B cell (primary cell): ENCODE measurements around the gene RELCH. TPM values are rescaled to one million over a fixed set of nuclear protein-coding genes. Genes with fewer than 3 reads are reported as not detected.

Experiments
- ATAC-seq: fragments of 200-7000 bp; cut with Tn5 transposase; one replicate; pipeline ENCODE4 v1.10.0; 2021; ENCODE audit warnings: low read depth, mild to moderate bottlenecking, moderate number of reproducible peaks, moderate library complexity
- CTCF ChIA-PET: fragments of 350-600 bp; sonication (Branson Sonifier 250); formaldehyde crosslinking; loops from one replicate; lab custom pipeline; 2021; ENCODE audit warnings: antibody characterized with exemption, inconsistent platforms; lab: Charles Lee
- POLR2A ChIA-PET: fragments of 350-600 bp; sonication (Branson Sonifier 250); formaldehyde crosslinking; loops from one replicate; lab custom pipeline; 2021; ENCODE audit warnings: antibody characterized with exemption; lab: Charles Lee
- DNase-seq: peaks from one replicate; pipeline ENCODE4 v3.0.0; 2013
- H2AFZ ChIP-seq: 2 replicates; pipeline ENCODE4 v1.6.1; 2012; ENCODE audit warnings: mild to moderate bottlenecking, low read depth, low read length; ENCODE audit not compliant: insufficient read depth, poor library complexity, severe bottlenecking
- H3K27ac ChIP-seq, 2 donors: 1 replicate in 1 of 2; 2 replicates in 1 of 2; pipeline ENCODE4 v1.5.1; 2012 to 2013; ENCODE audit warnings: low read length in 2 of 2, mild to moderate bottlenecking in 2 of 2, moderate library complexity in 1 of 2
- H3K27me3 ChIP-seq, 4 experiments: fragments of 200-600 bp in 1 of 4; sonication (generic) in 1 of 4; replicated peaks in 1 of 4; 1 replicate in 2 of 4; 2 replicates in 2 of 4; pipeline versions ENCODE4 v1.6.1 to v1.7.0; 2013 to 2016; ENCODE audit warnings: low read length in 3 of 4, mild to moderate bottlenecking in 2 of 4, mixed read lengths in 1 of 4, moderate library complexity in 1 of 4; ENCODE audit not compliant: insufficient read depth in 4 of 4, control insufficient read depth in 3 of 4; ENCODE audit errors: control extremely low read depth in 1 of 4
- H3K36me3 ChIP-seq, 2 experiments: replicated peaks in 1 of 2; 1 replicate in 1 of 2; 2 replicates in 1 of 2; pipeline versions ENCODE4 v1.6.1 to v1.7.1; 2013; ENCODE audit warnings: low read length in 1 of 2; ENCODE audit not compliant: insufficient read depth in 2 of 2, control insufficient read depth in 1 of 2; ENCODE audit errors: control extremely low read depth in 1 of 2, extremely low read depth in 1 of 2
- H3K4me1 ChIP-seq, 2 donors: fragments of 200-600 bp in 1 of 2; sonication (generic) in 1 of 2; 1 replicate in 1 of 2; 2 replicates in 1 of 2; pipeline versions ENCODE4 v1.5.1 to v1.6.1; 2013 to 2017; ENCODE audit warnings: low read length in 2 of 2; ENCODE audit not compliant: control insufficient read depth in 2 of 2, insufficient read depth in 2 of 2
- H3K4me2 ChIP-seq: replicated peaks from 2 replicates; pipeline ENCODE3; 2012; ENCODE audit warnings: mild to moderate bottlenecking, low read depth, low read length; ENCODE audit not compliant: poor library complexity, severe bottlenecking
- H3K4me3 ChIP-seq, 5 experiments: fragments of 200-600 bp in 1 of 5; sonication (generic) in 1 of 5; 1 replicate in 3 of 5; 2 replicates in 2 of 5; pipeline versions ENCODE4 v1.5.1 to v1.7.0; 2011 to 2016; ENCODE audit warnings: low read length in 4 of 5, mild to moderate bottlenecking in 4 of 5, low read depth in 2 of 5, control low read depth in 1 of 5, moderate library complexity in 1 of 5; ENCODE audit not compliant: insufficient read depth in 1 of 5; ENCODE audit errors: control extremely low read depth in 1 of 5, extremely low read depth in 1 of 5
- H3K79me2 ChIP-seq: fragments of 200-600 bp; sonication (generic); one replicate; pipeline ENCODE4 v1.6.0; 2016; ENCODE audit warnings: low read length; ENCODE audit not compliant: control insufficient read depth, insufficient read depth
- H3K9ac ChIP-seq: fragments of 200-600 bp; sonication (generic); 2 replicates; pipeline ENCODE4 v1.6.1; 2017; ENCODE audit warnings: mild to moderate bottlenecking, low read length, moderate library complexity
- H3K9me3 ChIP-seq, 3 donors: one replicate each; pipeline versions ENCODE4 v1.6.1 to v1.7.1; 2013; ENCODE audit warnings: low read length in 2 of 3; ENCODE audit not compliant: control insufficient read depth in 2 of 3, insufficient read depth in 1 of 3; ENCODE audit errors: control extremely low read depth in 1 of 3
- H4K20me1 ChIP-seq: 2 replicates; pipeline ENCODE4 v1.6.0; 2012; ENCODE audit warnings: mild to moderate bottlenecking, low read length; ENCODE audit not compliant: insufficient read depth, control insufficient read depth, poor library complexity, severe bottlenecking
- H3K27ac Mint-ChIP-seq: one replicate; pipeline ENCODE4 v1.8.0; 2021; ENCODE audit warnings: mixed read lengths
- H3K27me3 Mint-ChIP-seq: one replicate; pipeline ENCODE4 v1.8.0; 2021; ENCODE audit warnings: mixed read lengths
- H3K4me1 Mint-ChIP-seq: one replicate; pipeline ENCODE4 v1.8.0; 2021; ENCODE audit warnings: mixed read lengths
- H3K4me3 Mint-ChIP-seq: one replicate; pipeline ENCODE4 v1.8.0; 2021; ENCODE audit warnings: mixed read lengths
- H3K9me3 Mint-ChIP-seq: one replicate; pipeline ENCODE4 v1.8.0; 2022; ENCODE audit warnings: mixed read lengths; ENCODE audit not compliant: insufficient read depth
- CTCF ChIP-seq: fragments of 200-600 bp; IDR thresholded peaks from one replicate; pipeline ENCODE4 v1.8.0; 2022; ENCODE audit warnings: antibody characterized with exemption, mild to moderate bottlenecking
- EZH2 ChIP-seq: IDR thresholded peaks from 2 replicates; pipeline ENCODE4 v1.6.1; 2012; ENCODE audit warnings: borderline replicate concordance, low read depth, mild to moderate bottlenecking, moderate library complexity, low read length; ENCODE audit not compliant: insufficient read depth, poor library complexity, severe bottlenecking
- WGBS: methylation state at CpG from one replicate; pipeline ENCODE4 v1.1.5; 2013; ENCODE audit warnings: missing lambda C conversion rate; ENCODE audit not compliant: insufficient coverage; 5-methylcytosine and 5-hydroxymethylcytosine counted together
- intact Hi-C: fragments of 100-400 bp; cut with micrococcal nuclease; formaldehyde crosslinking; loops from one replicate; pipeline ENCODE4 v1.10.0; 2022
- polyA plus RNA-seq: library from polyadenylated mRNA; depleted of rRNA; stranded (reverse); fragments of >200 nt; gene quantifications from 2 replicates; pipeline ENCODE4 v1.2.3, GENCODE V29; 2012
- total RNA-seq, 2 donors: library from RNA; stranded (reverse); fragments of 120-200 nt in 1 of 2; gene quantifications; 1 replicate in 1 of 2; 2 replicates in 1 of 2; pipeline versions ENCODE4 v1.2.3 to v1.2.4, GENCODE V29; 2013 to 2022

RELCH gene
- total and polyA plus RNA-seq, 2 donors (not counting 1 experiment from before 2014, with no cell fraction given): 17.6 to 77.9 TPM

- CTCF ChIA-PET: interaction anchor here (2.4 kb wide), 1 partner anchor 99 kb away, joined by 6 read pairs; no protein-coding TSS in a partner anchor
- no peaks in the 10 kb centered on the region for H4K20me1 ChIP-seq
Measured at GRCh38 chr18:62326646-62327348, 139.7 kb downstream of the RELCH start.

More at GRCh38 chr18:62326646-62327348, 139.7 kb downstream of the RELCH start:
- Histone ChIP-seq H3K9me3 (peaks cover 0 to 8% (median 0%) of the 10 kb centered on the region in 3 donors), H3K36me3 (no peaks in the 10 kb centered on the region), H3K79me2 (no peaks in the 10 kb centered on the region), H3K4me1 (peaks cover 27% of the 10 kb centered on the region in 2 donors), H3K9ac (no peak overlapping the region), H2AFZ (no peak overlapping the region), H3K4me3 (peak overlapping the region in 1 of 5 experiments; percentile 66), H3K27ac (no peak overlapping the region), H3K4me2 (peak overlapping the region; percentile 96), H3K27me3 (peaks cover 0 to 60% (median 45%) of the 10 kb centered on the region in 4 experiments)
- Mint-ChIP-seq H3K9me3 (no peaks in the 10 kb centered on the region), H3K4me1 (peaks cover 22% of the 10 kb centered on the region), H3K27ac (no peak overlapping the region), H3K27me3 (peaks cover 70% of the 10 kb centered on the region), H3K4me3 (peak overlapping the region; percentile 89)
- 95% methylated on average over 4 of the region's 12 CpGs for WGBS
- POLR2A ChIA-PET: no interaction called here
- intact Hi-C loops: loop anchor here (5.0 kb wide), 1 partner anchor 391 kb away; the partner anchor contains the start of gene PHLPP1
- TF ChIP-seq EZH2 (no peak), CTCF (no peak)
- DNase-seq (no peak), ATAC-seq (no peak)
